ENCODE measurements around the gene SH3GL1. TPM values are rescaled to one million over a fixed set of nuclear protein-coding genes. Genes with fewer than 3 reads are reported as not detected.

Gene SH3GL1
- total RNA-seq, 1 donor from 2014 or later: 54.2 TPM

GRCh38 chr19:4402171-4403004, 2.0 kb upstream of the SH3GL1 start, which contains the start of gene CHAF1A:
Gene CHAF1A, plus strand, starts transcription at chr19:4402640. Its CDS starts 123 bp downstream, at chr19:4402763.
- intact Hi-C loops (cut with micrococcal nuclease): loop anchor here (1.0 to 10.0 kb wide), 8 partner anchors 55 to 1218 kb away; partner anchors contain the start of genes FZR1, HDGFL2, NCLN and TNFAIP8L1
- Mint-ChIP-seq H3K36me3 (ENCODE audit: low read depth) (peaks cover 22% of the 10 kb centered on the region), H3K9me3 (no peaks in the 10 kb centered on the region)

GRCh38 chr19:4401769-4402170, 1.4 kb upstream of the SH3GL1 start:
- Mint-ChIP-seq H3K4me3 (peak overlapping the region; percentile 96), H3K9me3 (no peaks in the 10 kb centered on the region), H3K36me3 (ENCODE audit: low read depth) (peaks cover 24% of the 10 kb centered on the region), H3K4me1 (ENCODE audit: low read depth) (peaks cover 74% of the 10 kb centered on the region), H3K27me3 (ENCODE audit: insufficient read depth) (peaks cover 3% of the 10 kb centered on the region), H3K27ac (peak overlapping the region; percentile 94)
- no peak for DNase-seq (ENCODE audit: low spot score)
- intact Hi-C loops (cut with micrococcal nuclease): loop anchor here (1.0 to 10.0 kb wide), 8 partner anchors 56 to 1217 kb away; partner anchors contain the start of genes FZR1, HDGFL2, NCLN and TNFAIP8L1

More at GRCh38 chr19:4402171-4403004, 2.0 kb upstream of the SH3GL1 start, which contains the start of gene CHAF1A:
- H3K4me1 Mint-ChIP-seq (ENCODE audit: low read depth): peaks cover 67% of the 10 kb centered on the region
- DNase-seq (ENCODE audit: low spot score): peak; percentile 99
- peak within 1 kb of the TSS; percentile 94 for H3K27ac Mint-ChIP-seq
- H3K27me3 Mint-ChIP-seq (ENCODE audit: insufficient read depth): peaks cover 3% of the 10 kb centered on the region
- peak within 1 kb of the TSS; percentile 96 for H3K4me3 Mint-ChIP-seq

GRCh38 chr19:4399812-4400134, 574 bp downstream of the SH3GL1 start:
- peaks cover 72% of the 10 kb centered on the region for H3K4me1 Mint-ChIP-seq (ENCODE audit: low read depth)
- H3K27ac Mint-ChIP-seq: peak overlapping the region; percentile 94
- DNase-seq (ENCODE audit: low spot score): no peak
- H3K27me3 Mint-ChIP-seq (ENCODE audit: insufficient read depth): peaks cover 3% of the 10 kb centered on the region
- intact Hi-C loops (cut with micrococcal nuclease): loop anchor here (1.0 to 10.0 kb wide), 7 partner anchors 20 to 1215 kb away; partner anchors contain the start of genes EBI3, MPND, NCLN and ZBTB7A
- H3K36me3 Mint-ChIP-seq (ENCODE audit: low read depth): peaks cover 31% of the 10 kb centered on the region
- H3K9me3 Mint-ChIP-seq: no peaks in the 10 kb centered on the region
- peak overlapping the region; percentile 96 for H3K4me3 Mint-ChIP-seq

GRCh38 chr19:4396949-4397783, 3.2 kb downstream of the SH3GL1 start:
- Mint-ChIP-seq H3K27me3 (ENCODE audit: insufficient read depth) (peaks cover 3% of the 10 kb centered on the region), H3K9me3 (no peaks in the 10 kb centered on the region), H3K4me3 (peak overlapping the region; percentile 24), H3K4me1 (ENCODE audit: low read depth) (peaks cover 63% of the 10 kb centered on the region), H3K36me3 (ENCODE audit: low read depth) (peaks cover 35% of the 10 kb centered on the region), H3K27ac (no peak overlapping the region)
- DNase-seq (ENCODE audit: low spot score): no peak
- intact Hi-C loops (cut with micrococcal nuclease): no loop called here

- intact Hi-C loops (cut with micrococcal nuclease): no loop called here
- peaks cover under 1% of the 10 kb centered on the region for H3K27me3 Mint-ChIP-seq (ENCODE audit: insufficient read depth)
- H3K27ac Mint-ChIP-seq: peak overlapping the region; percentile 55
- H3K4me1 Mint-ChIP-seq (ENCODE audit: low read depth): peaks cover 56% of the 10 kb centered on the region
- H3K36me3 Mint-ChIP-seq (ENCODE audit: low read depth): peaks cover 35% of the 10 kb centered on the region
- no peak overlapping the region for H3K4me3 Mint-ChIP-seq
- H3K9me3 Mint-ChIP-seq: no peaks in the 10 kb centered on the region
- DNase-seq (ENCODE audit: low spot score): no peak
These were observed 6.3 kb downstream of the SH3GL1 start for GRCh38 chr19:4393947-4394590.

GRCh38 chr19:4391701-4392483, 8.5 kb downstream of the SH3GL1 start:
- no peaks in the 10 kb centered on the region for H3K27me3 Mint-ChIP-seq (ENCODE audit: insufficient read depth)
- peaks cover 31% of the 10 kb centered on the region for H3K36me3 Mint-ChIP-seq (ENCODE audit: low read depth)
- H3K9me3 Mint-ChIP-seq: no peaks in the 10 kb centered on the region
- no peak for DNase-seq (ENCODE audit: low spot score)
- no peak overlapping the region for H3K4me3 Mint-ChIP-seq
- H3K27ac Mint-ChIP-seq: no peak overlapping the region
- intact Hi-C loops (cut with micrococcal nuclease): no loop called here
- H3K4me1 Mint-ChIP-seq (ENCODE audit: low read depth): peaks cover 36% of the 10 kb centered on the region

- intact Hi-C loops (cut with micrococcal nuclease): no loop called here
- peaks cover 30% of the 10 kb centered on the region for H3K4me1 Mint-ChIP-seq (ENCODE audit: low read depth)
- no peaks in the 10 kb centered on the region for H3K27me3 Mint-ChIP-seq (ENCODE audit: insufficient read depth)
- no peak for DNase-seq (ENCODE audit: low spot score)
- H3K4me3 Mint-ChIP-seq: no peak overlapping the region
- H3K27ac Mint-ChIP-seq: no peak overlapping the region
- H3K9me3 Mint-ChIP-seq: no peaks in the 10 kb centered on the region
- peaks cover 25% of the 10 kb centered on the region for H3K36me3 Mint-ChIP-seq (ENCODE audit: low read depth)
These were observed 9.0 kb downstream of the SH3GL1 start for GRCh38 chr19:4391306-4391693.

GRCh38 chr19:4390567-4391305, 9.6 kb downstream of the SH3GL1 start:
- Mint-ChIP-seq H3K27me3 (ENCODE audit: insufficient read depth) (no peaks in the 10 kb centered on the region), H3K27ac (peak overlapping the region; percentile 56), H3K36me3 (ENCODE audit: low read depth) (peaks cover 27% of the 10 kb centered on the region), H3K9me3 (no peaks in the 10 kb centered on the region), H3K4me3 (no peak overlapping the region), H3K4me1 (ENCODE audit: low read depth) (peaks cover 30% of the 10 kb centered on the region)
- no peak for DNase-seq (ENCODE audit: low spot score)
- intact Hi-C loops (cut with micrococcal nuclease): no loop called here

GRCh38 chr19:4390017-4390566, 10.3 kb downstream of the SH3GL1 start:
- Mint-ChIP-seq H3K4me3 (peak overlapping the region; percentile 19), H3K9me3 (no peaks in the 10 kb centered on the region), H3K27ac (peak overlapping the region; percentile 63), H3K4me1 (ENCODE audit: low read depth) (peaks cover 26% of the 10 kb centered on the region), H3K36me3 (ENCODE audit: low read depth) (peaks cover 21% of the 10 kb centered on the region), H3K27me3 (ENCODE audit: insufficient read depth) (no peaks in the 10 kb centered on the region)
- no peak for DNase-seq (ENCODE audit: low spot score)
- intact Hi-C loops (cut with micrococcal nuclease): no loop called here

GRCh38 chr19:4389511-4390016, 10.8 kb downstream of the SH3GL1 start:
- intact Hi-C loops (cut with micrococcal nuclease): no loop called here
- H3K27ac Mint-ChIP-seq: no peak overlapping the region
- H3K4me1 Mint-ChIP-seq (ENCODE audit: low read depth): peaks cover 21% of the 10 kb centered on the region

GRCh38 chr19:4389064-4389375, 11.3 kb downstream of the SH3GL1 start:
- no peak overlapping the region for H3K27ac Mint-ChIP-seq
- H3K9me3 Mint-ChIP-seq: no peaks in the 10 kb centered on the region
- no peak overlapping the region for H3K4me3 Mint-ChIP-seq
- DNase-seq (ENCODE audit: low spot score): no peak
- peaks cover 15% of the 10 kb centered on the region for H3K4me1 Mint-ChIP-seq (ENCODE audit: low read depth)
- intact Hi-C loops (cut with micrococcal nuclease): no loop called here
- no peaks in the 10 kb centered on the region for H3K27me3 Mint-ChIP-seq (ENCODE audit: insufficient read depth)
- H3K36me3 Mint-ChIP-seq (ENCODE audit: low read depth): peaks cover 13% of the 10 kb centered on the region

More at GRCh38 chr19:4389511-4390016, 10.8 kb downstream of the SH3GL1 start:
- Mint-ChIP-seq H3K4me3 (no peak overlapping the region), H3K9me3 (no peaks in the 10 kb centered on the region), H3K27me3 (ENCODE audit: insufficient read depth) (no peaks in the 10 kb centered on the region), H3K36me3 (ENCODE audit: low read depth) (peaks cover 17% of the 10 kb centered on the region)
- DNase-seq (ENCODE audit: low spot score): no peak
